ENCODE data around the gene INO80B.

DNA sequence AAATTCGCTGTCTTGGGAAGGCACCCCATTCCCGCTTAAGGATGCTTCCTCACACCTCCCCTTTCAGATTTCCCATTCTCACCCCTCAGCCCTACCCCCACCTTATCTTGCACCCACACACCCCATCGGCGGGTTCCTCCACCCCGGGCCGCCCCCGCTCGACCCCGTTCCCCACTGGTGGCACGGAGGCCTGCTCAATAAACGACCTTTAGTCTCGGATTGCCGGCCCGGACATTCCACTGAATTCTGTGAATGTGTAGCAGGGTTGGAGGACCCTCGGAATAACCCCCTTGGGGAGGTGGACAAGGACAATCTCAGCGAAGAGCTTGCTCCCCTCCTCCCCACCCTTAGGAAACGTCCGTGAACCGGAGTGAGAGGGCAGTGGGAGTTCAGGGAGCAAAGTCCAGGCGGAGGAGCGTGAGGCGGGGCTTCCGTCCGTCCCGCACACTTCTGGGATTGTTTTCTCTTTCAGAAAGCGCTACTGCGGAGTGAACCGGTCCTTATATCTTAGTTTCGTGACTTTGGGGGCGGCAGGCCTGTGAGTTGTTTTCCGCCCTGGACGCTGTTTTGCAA lies 47.3 kb downstream of the INO80B start:
- no peak for TF ChIP-seq CTCF (IDR thresholded peaks at IDR 0.05)
- TF ChIP-seq POLR2A (IDR thresholded peaks at IDR 0.05), result no peak
